ENCODE results near the gene NADSYN1. TPM values are rescaled to one million over a fixed set of nuclear protein-coding genes. Genes with fewer than 3 reads are reported as not detected.

The NADSYN1 gene
- total RNA-seq, 1 donor from 2014 or later, result 87.9 TPM

DNA sequence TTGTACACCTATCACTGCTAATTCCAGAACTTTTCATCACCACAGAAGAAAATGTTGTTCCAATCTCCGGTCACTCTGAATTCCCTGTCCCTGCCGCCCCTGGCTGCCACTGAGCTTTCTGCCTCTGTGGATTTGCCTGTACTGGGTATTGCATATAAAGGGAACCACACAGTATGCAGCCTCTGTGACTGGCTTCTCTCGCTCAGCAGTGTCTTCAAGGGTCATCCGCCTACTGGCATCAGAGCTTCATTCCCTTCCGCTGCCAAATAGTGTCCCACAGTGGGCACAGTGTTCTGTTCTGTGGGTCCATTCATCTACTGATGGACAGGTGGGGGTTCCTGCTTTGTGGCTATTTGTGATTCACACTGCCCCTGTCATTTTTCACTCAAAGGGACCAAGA, 10.1 kb upstream of the NADSYN1 start:
- peaks cover 32% of the 10 kb centered on the region for H3K36me3 ChIP-seq (ENCODE audit: insufficient read depth, low read length)
- FAIRE-seq, result no peak
- H4K20me1 ChIP-seq (ENCODE audit: insufficient read depth, low read length), result peaks cover 26% of the 10 kb centered on the region
- Mint-ChIP-seq H3K9me3 (ENCODE audit: unreplicated experiment) (no peaks in the 10 kb centered on the region), H3K27me3 (ENCODE audit: low read depth, unreplicated experiment) (no peaks in the 10 kb centered on the region), H3K36me3 (ENCODE audit: low read depth, unreplicated experiment) (peaks cover 32% of the 10 kb centered on the region), H3K27ac (ENCODE audit: unreplicated experiment) (no peak overlapping the region), H3K4me3 (ENCODE audit: unreplicated experiment) (no peak overlapping the region), H3K4me1 (ENCODE audit: low read depth, unreplicated experiment) (peaks cover 4% of the 10 kb centered on the region)
- no peak overlapping the region for H2AFZ ChIP-seq (ENCODE audit: low read depth, low read length)
- no peaks in the 10 kb centered on the region for H3K27me3 ChIP-seq (ENCODE audit: insufficient read depth, low read length)
- no peak for DNase-seq (ENCODE audit: low read depth)
- TF ChIP-seq EZH2 (IDR thresholded peaks at IDR 0.05; ENCODE audit: insufficient read depth, low read length), result no peak
- H3K4me1 ChIP-seq (ENCODE audit: insufficient read depth, low read length), result peaks cover 5% of the 10 kb centered on the region
- no peak overlapping the region for H3K4me2 ChIP-seq (ENCODE audit: low read length)
- H3K27ac ChIP-seq (ENCODE audit: low read depth, low read length), result no peak overlapping the region
- H3K79me2 ChIP-seq (ENCODE audit: insufficient read depth, low read length), result no peaks in the 10 kb centered on the region
- H3K9me3 ChIP-seq (ENCODE audit: insufficient read depth, low read depth, low read length), result no peaks in the 10 kb centered on the region
- H3K4me3 ChIP-seq (ENCODE audit: insufficient read depth, low read depth, low read length), result no peak overlapping the region
- H3K9ac ChIP-seq (ENCODE audit: low read length), result no peak overlapping the region

DNA sequence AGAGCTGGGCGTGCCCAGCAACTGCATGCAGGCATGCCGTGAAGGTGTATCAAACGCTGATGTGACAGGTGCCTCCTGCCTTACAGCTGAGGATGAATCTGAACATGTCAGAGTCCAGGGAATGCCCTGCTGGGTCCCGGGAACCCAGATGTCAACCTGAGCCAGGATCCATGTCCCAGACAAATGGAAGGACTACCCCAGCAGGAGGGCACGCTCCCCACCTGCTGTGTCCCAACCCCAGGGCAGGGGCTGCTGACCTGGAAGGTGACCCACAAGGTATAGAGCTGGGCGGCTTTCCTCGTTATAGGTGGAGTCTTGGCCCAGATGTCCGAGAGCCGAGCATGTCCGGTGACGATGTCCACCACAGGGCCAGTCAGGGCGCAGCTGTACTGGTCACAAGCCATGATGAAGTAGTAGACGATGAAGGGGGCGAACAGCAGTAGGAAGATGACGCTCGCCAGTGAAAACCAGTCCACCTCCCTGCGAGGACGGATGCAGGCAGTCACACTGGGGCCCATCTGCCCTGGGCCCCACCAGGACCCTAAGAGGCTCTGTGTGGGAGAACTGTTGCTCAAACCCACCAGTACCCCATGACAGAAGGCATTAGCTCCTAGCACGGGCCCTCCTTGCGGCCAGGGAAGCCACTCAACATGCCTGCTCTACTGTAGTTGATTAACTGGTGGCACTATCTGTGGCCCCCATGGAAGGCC, 9.1 kb upstream of the NADSYN1 start:
- DNase-seq (ENCODE audit: low read depth), result no peak
- peaks cover 8% of the 10 kb centered on the region for H3K4me1 ChIP-seq (ENCODE audit: insufficient read depth, low read length)
- peaks cover 27% of the 10 kb centered on the region for H3K36me3 Mint-ChIP-seq (ENCODE audit: low read depth, unreplicated experiment)
- no peaks in the 10 kb centered on the region for H3K9me3 ChIP-seq (ENCODE audit: insufficient read depth, low read depth, low read length)
- no peak overlapping the region for H3K4me3 Mint-ChIP-seq (ENCODE audit: unreplicated experiment)
- no peaks in the 10 kb centered on the region for H3K27me3 Mint-ChIP-seq (ENCODE audit: low read depth, unreplicated experiment)
- no peak overlapping the region for H3K4me2 ChIP-seq (ENCODE audit: low read length)
- no peak overlapping the region for H3K9ac ChIP-seq (ENCODE audit: low read length)
- peaks cover 26% of the 10 kb centered on the region for H4K20me1 ChIP-seq (ENCODE audit: insufficient read depth, low read length)
- no peak overlapping the region for H3K27ac ChIP-seq (ENCODE audit: low read depth, low read length)
- H3K79me2 ChIP-seq (ENCODE audit: insufficient read depth, low read length), result peaks cover 6% of the 10 kb centered on the region
- no peak overlapping the region for H3K27ac Mint-ChIP-seq (ENCODE audit: unreplicated experiment)
- FAIRE-seq, result no peak
- no peaks in the 10 kb centered on the region for H3K9me3 Mint-ChIP-seq (ENCODE audit: unreplicated experiment)
- no peak overlapping the region for H2AFZ ChIP-seq (ENCODE audit: low read depth, low read length)
- H3K4me3 ChIP-seq (ENCODE audit: insufficient read depth, low read depth, low read length), result no peak overlapping the region
- peaks cover 4% of the 10 kb centered on the region for H3K4me1 Mint-ChIP-seq (ENCODE audit: low read depth, unreplicated experiment)
- TF ChIP-seq, protein P1, sequence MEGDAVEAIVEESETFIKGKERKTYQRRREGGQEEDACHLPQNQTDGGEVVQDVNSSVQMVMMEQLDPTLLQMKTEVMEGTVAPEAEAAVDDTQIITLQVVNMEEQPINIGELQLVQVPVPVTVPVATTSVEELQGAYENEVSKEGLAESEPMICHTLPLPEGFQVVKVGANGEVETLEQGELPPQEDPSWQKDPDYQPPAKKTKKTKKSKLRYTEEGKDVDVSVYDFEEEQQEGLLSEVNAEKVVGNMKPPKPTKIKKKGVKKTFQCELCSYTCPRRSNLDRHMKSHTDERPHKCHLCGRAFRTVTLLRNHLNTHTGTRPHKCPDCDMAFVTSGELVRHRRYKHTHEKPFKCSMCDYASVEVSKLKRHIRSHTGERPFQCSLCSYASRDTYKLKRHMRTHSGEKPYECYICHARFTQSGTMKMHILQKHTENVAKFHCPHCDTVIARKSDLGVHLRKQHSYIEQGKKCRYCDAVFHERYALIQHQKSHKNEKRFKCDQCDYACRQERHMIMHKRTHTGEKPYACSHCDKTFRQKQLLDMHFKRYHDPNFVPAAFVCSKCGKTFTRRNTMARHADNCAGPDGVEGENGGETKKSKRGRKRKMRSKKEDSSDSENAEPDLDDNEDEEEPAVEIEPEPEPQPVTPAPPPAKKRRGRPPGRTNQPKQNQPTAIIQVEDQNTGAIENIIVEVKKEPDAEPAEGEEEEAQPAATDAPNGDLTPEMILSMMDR (IDR thresholded peaks at IDR 0.05; ENCODE audit: insufficient read depth, low read depth, low read length), result no peak
- no peak for TF ChIP-seq EZH2 (IDR thresholded peaks at IDR 0.05; ENCODE audit: insufficient read depth, low read length)
- H3K27me3 ChIP-seq (ENCODE audit: insufficient read depth, low read length), result no peaks in the 10 kb centered on the region
- peaks cover 28% of the 10 kb centered on the region for H3K36me3 ChIP-seq (ENCODE audit: insufficient read depth, low read length)

DNA sequence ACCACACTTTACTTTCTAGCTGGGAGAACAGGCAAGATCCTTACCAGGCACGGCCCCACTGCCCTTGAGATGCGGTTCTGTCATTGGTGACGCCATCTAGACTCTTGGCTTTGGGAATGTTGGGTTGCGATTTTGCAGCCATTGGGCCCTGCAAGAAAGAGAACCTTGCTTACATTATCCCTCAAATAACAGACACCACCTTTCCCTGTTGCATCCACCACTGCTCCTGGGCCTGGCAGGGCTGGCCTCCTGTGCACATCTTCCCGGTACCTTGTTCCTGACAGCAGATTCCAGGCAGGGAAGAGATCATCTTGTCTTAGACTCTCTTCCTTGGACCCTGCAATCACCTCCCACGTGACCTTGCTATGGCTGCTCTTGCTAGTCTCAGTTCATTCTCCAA, 8.2 kb upstream of the NADSYN1 start:
- no peak overlapping the region for H3K4me2 ChIP-seq (ENCODE audit: low read length)
- H3K4me3 Mint-ChIP-seq (ENCODE audit: unreplicated experiment), result no peak overlapping the region
- peaks cover 14% of the 10 kb centered on the region for H3K79me2 ChIP-seq (ENCODE audit: insufficient read depth, low read length)
- no peaks in the 10 kb centered on the region for H3K27me3 Mint-ChIP-seq (ENCODE audit: low read depth, unreplicated experiment)
- H3K4me1 Mint-ChIP-seq (ENCODE audit: low read depth, unreplicated experiment), result peaks cover 4% of the 10 kb centered on the region
- no peak for TF ChIP-seq EZH2 (IDR thresholded peaks at IDR 0.05; ENCODE audit: insufficient read depth, low read length)
- TF ChIP-seq, protein P1 (IDR thresholded peaks at IDR 0.05; ENCODE audit: insufficient read depth, low read depth, low read length), result no peak
- no peaks in the 10 kb centered on the region for H3K27me3 ChIP-seq (ENCODE audit: insufficient read depth, low read length)
- H2AFZ ChIP-seq (ENCODE audit: low read depth, low read length), result no peak overlapping the region
- no peaks in the 10 kb centered on the region for H3K9me3 Mint-ChIP-seq (ENCODE audit: unreplicated experiment)
- peaks cover 26% of the 10 kb centered on the region for H3K36me3 Mint-ChIP-seq (ENCODE audit: low read depth, unreplicated experiment)
- no peak overlapping the region for H3K4me3 ChIP-seq (ENCODE audit: insufficient read depth, low read depth, low read length)
- H3K27ac ChIP-seq (ENCODE audit: low read depth, low read length), result no peak overlapping the region
- no peak overlapping the region for H3K27ac Mint-ChIP-seq (ENCODE audit: unreplicated experiment)
- H3K9me3 ChIP-seq (ENCODE audit: insufficient read depth, low read depth, low read length), result no peaks in the 10 kb centered on the region
- FAIRE-seq, result no peak
- peaks cover 24% of the 10 kb centered on the region for H4K20me1 ChIP-seq (ENCODE audit: insufficient read depth, low read length)
- no peak for DNase-seq (ENCODE audit: low read depth)
- H3K36me3 ChIP-seq (ENCODE audit: insufficient read depth, low read length), result peaks cover 24% of the 10 kb centered on the region
- H3K4me1 ChIP-seq (ENCODE audit: insufficient read depth, low read length), result peaks cover 16% of the 10 kb centered on the region
- H3K9ac ChIP-seq (ENCODE audit: low read length), result no peak overlapping the region

Data from astrocyte (in vitro differentiated cells and primary cell).